Right ventricle myocardium inferior (tissue), 1 donor: ENCODE results near the gene HOXC6. TPM values are rescaled to one million over a fixed set of nuclear protein-coding genes. Genes with fewer than 3 reads are reported as not detected.

Source experiments
- ATAC-seq: fragments of 200-7000 bp; cut with Tn5 transposase; one replicate; pipeline ENCODE4 v1.9.1; 2020; ENCODE audit warnings: mild to moderate bottlenecking, moderate library complexity
- DNase-seq: peaks from one replicate; pipeline ENCODE4 v3.0.0; 2021; ENCODE audit errors: missing footprints
- intact Hi-C: fragments of 100-400 bp; cut with DNase I; formaldehyde crosslinking; loops from one replicate; pipeline ENCODE4 v1.11.0; 2022
- long read RNA-seq: library from polyadenylated mRNA; unstranded; transcript quantifications from one replicate; pipeline ENCODE4 v2.0.0, GENCODE V29; 2021
- total RNA-seq: library from RNA; stranded (reverse); fragmentation: NEBNext Ultra II Directional; extraction: Animal tissue kit (Norgen Biotek cat#: 25700); gene quantifications from one replicate; pipeline ENCODE4 v1.2.1, GENCODE V29; 2021
- donor health status: DM: no; HTN: yes; CAD: no; lungs with severe emphysema.

The HOXC6 gene
- total RNA-seq: 0.41 TPM
- long read RNA-seq: 0 reads

DNA sequence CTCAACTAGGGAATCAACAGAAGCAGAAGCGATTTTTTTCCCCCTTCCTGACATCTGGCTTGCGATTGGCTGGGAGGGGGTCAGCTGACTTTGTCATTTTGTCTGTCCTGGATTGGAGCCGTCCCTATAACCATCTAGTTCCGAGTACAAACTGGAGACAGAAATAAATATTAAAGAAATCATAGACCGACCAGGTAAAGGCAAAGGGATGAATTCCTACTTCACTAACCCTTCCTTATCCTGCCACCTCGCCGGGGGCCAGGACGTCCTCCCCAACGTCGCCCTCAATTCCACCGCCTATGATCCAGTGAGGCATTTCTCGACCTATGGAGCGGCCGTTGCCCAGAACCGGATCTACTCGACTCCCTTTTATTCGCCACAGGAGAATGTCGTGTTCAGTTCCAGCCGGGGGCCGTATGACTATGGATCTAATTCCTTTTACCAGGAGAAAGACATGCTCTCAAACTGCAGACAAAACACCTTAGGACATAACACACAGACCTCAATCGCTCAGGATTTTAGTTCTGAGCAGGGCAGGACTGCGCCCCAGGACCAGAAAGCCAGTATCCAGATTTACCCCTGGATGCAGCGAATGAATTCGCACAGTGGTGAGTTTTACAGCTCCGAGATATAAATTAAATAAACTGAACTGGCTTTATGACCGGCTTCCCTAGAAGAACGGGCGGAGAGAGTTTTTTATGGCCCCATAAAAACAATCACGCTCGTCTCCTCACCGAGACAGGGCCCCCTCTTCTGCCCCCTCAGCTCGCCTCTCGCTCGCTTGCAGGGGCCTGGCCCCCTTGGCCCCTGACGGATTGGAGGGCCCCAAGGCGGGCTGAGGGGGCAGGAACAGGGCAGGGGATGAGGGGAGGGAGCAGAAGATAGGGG, at the start of gene HOXC6:
Gene HOXC6 (plus strand): TSS at position 127 of the 888 bp plus-strand sequence. CDS start 82 bp downstream, at position 209.
- DNase-seq (no peak), ATAC-seq (no peak)
- intact Hi-C loops: no loop called here

DNA sequence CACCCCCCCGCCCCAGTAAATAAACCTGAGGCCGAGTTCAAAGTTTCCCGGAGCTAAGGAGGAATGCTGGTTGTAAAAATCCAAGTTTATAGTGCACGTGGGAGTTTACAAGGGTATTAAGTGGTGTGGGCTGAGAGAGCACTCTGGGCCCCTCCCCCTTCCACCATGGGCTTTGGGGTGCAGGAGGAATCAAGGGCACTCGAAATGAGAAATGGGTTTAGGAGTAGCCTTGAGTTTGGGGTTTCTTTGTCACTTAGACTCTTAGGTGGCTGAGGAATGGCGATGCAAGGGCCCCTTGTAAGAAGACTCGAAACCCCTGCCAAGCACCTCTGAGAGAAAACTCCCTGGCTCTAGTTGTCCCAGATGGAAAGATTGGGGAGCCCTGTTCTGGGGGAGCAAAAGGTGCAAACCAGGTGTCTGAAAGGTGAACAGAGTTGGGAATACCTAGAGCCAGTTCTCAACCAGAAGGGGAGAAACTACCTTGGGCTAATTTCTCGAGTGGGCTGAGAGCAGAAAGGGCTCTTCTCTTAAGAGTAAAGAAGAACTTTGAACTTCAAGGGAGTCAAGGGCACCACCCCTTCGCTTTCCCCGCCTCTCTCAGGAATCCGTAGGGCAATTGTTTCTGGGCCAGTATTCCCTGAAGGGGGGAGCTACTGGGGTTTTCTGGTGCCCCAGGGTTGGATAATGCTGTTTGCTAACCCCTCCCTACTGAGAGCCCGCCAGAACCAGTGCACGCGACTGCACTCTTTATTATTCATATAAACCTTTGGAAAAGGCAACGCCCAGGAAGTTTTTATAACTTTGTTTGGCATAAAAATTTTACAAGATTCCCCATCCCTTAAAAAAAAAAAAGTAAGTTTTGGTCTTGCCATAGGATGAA, 49.5 kb upstream of the HOXC6 start:
- no peak for DNase-seq
- intact Hi-C loops: no loop called here
- ATAC-seq: no peak

DNA sequence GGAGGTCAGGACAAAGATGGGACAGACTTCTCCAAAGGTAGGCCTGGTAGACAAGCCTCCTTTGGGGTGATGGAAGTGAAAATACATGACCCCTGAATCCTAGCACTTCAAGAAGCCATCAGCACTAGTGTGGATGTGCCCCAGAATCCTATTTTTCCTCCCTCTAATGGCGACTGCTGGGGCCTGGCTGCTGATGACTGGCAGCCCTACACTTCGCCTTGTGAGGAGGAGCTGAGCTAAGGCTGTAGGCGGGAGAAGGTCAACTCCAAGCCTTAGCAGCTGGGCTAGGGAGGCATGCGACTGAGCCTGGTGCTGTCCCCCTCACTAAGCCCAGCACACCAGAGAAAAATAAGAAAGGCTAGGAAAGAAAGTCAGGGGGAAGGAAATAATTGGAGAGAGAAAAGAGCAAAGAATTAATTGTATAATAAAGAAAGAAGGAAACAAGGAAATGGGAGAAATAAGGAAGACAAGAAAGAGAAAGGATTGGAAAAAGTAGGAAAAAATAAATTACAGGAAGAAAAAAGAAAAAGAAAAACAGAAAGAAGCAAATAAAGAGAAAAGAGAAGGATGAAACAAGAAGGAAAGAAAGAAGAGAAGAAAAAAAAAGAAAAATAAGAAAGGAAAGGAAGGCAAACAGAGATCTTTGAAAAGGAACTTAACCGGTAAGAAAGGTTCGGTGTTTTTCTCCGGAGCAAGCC, 48.0 kb upstream of the HOXC6 start:
- intact Hi-C loops: no loop called here
- no peak for ATAC-seq
- no peak for DNase-seq

DNA sequence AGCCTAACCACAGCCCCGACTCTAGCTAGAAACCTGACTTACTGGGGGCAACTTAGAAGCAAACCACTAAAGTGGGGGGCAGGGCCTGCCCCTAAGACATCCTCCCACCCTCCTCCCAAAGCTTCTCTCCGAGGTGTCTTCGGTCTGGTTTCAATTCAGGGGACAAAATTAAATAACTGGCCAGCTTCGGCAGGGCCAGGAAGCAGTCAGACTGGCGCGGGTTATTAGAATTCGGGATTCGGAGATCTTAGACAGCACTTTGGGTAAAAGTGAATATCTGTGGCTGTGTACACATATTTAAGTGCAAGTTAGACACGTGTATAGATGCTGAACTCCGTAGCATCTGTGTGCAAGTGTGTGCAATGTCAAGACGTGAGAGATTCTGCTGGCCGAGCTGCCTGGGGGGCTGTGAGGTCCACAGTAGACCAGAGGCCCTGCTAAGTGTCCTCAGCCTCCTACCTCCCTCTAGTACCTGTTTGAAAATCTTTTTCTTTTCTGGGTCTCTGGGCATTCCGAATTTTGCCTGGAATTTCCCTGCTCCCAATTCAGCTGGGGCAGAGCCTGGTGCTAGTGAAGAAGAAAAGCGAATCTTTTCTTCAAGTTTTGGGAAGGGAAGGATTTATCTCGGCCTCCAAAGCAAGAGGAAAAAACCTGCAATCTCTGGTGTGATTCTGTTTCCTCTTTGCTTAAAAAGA, 47.3 kb upstream of the HOXC6 start:
- DNase-seq (no peak), ATAC-seq (no peak)
- intact Hi-C loops: no loop called here

DNA sequence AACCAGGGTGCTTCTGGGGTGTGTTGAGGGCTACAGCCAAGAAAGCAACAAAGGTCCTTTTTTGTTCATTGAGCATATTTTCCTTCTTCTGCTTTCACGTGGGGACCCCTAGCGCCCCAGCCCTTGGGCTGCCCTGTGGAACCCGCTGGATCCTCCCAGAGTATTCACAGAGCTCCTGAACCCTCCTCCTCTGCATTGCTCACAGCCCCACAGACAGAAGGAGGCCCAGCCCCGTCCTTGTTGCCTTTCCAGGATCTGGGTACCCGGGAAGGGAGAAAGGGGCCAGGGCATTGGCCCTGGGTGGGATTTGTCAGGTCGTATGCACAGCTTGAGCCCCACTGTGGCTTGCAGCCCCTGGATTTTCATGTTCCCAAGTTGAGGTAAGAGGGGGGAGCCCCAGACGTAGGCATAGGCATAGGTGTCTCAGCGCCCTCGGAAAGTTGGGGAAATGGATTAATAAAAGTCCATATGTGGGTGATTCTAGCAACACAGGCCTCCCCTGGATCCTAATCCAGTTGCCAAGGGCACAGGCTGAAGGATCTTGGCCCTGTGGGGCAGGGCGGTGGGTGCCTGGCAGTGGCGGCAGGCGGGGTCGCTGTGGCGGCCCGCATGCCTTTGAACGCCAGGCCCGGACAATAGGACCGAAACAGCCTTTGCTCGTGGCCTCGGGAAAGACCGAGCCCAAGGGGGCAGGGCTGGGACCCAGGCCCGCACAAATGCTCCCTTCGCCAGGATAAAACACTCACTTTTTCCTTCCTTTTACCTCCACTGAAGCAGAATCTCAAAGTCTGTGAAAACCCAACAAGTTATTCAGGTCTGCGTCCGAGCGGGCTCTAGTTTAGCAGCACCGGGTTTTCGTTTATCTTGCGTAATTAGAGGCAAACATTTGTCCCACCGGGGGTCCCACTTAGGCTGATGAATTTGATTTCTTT, 46.3 kb upstream of the HOXC6 start:
- no peak for ATAC-seq
- intact Hi-C loops: no loop called here
- no peak for DNase-seq

DNA sequence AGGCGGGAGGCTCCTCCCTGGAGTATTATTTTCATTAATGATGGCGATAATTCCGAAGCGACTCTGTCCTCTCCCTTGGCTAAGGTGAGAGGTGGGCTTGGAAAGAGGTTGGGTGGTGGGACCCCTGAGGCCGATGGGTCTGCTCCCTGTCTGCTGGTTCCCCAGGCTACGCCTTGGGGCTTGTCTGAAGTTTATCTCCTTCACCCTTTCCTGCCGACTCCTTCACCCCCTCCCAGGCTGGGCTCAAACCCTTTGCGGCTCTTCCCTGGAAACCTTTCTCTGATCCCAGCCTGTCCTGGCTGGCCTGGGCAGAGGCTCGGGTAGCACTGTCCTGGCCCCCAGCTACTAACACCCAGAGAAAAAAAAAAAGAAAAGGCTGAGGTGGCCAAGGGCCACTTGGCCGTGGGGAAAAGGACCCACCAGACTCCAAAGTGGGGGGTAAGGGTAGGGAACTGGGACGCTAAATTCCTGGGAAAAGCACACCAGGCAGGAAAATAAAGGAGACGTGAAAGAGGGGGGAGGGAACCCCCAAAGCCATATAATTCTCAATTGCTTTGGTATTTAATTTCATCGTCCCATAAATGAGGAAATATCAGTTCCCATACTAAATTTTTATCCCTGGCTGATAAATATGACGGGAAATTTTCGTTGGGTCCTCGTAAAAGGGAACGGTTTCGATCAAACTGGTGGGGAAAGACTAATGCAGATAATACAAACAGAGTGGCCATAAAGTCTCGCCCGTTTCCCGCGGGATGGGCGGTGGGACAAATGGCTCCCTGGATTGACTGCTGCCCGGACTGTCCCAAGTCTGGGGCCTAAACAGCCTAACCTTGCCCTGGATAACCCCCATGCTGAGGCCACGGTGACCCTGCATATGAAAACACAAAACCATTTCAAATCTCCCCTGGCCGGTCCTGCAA, 45.3 kb upstream of the HOXC6 start:
- intact Hi-C loops: no loop called here
- DNase-seq: no peak
- no peak for ATAC-seq

DNA sequence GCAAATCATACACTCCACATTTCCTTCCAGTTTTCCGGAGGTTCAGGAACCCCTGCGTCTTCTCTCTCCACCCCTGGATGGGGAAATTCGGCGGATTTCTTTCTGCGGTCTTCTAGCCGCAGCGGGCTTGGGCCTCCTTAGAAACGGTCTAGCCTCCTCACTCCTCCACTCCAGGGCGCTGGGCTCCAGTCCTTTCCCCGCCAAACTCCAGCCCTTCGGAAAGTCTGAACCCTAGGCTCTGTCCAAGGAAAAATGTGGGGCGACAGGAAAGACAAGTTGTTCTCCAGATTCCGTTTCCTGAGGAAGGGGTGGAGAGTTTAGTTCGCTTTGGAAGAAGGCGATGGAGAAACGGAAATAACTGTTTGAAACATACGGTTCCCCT, 44.7 kb upstream of the HOXC6 start:
- ATAC-seq (no peak), DNase-seq (no peak)
- intact Hi-C loops: no loop called here

DNA sequence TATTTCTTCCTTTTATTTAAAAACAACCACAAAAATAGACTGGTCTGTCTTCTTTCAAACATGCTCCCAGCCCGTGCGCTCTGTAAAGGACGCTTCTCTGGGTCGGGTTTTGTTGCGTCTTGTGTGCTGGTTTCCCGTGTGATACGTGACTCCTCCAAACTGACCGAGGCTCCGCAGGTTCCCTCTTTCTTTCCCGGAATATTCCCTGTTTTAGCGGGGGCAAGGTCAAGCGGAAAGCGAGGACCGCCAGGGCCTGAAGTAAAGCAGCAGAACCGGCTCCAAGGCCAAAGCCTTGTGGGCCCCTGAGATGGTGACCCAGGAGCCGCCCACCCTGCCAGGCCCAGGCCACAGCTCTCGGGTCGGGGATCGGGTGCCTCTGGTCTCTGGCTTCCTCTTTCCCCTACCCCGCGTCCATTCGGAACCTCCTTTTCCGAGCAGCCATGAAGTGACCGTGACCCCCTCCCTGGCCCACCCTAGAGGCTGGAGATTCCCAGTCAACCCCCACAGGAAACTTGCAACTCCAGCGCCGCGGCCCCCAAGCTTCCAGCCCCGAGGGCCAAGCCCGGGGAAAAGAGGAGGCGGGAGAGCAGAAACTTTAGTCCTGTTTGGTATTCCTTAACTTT, 44.2 kb upstream of the HOXC6 start:
- DNase-seq: no peak
- intact Hi-C loops: no loop called here
- ATAC-seq: no peak

DNA sequence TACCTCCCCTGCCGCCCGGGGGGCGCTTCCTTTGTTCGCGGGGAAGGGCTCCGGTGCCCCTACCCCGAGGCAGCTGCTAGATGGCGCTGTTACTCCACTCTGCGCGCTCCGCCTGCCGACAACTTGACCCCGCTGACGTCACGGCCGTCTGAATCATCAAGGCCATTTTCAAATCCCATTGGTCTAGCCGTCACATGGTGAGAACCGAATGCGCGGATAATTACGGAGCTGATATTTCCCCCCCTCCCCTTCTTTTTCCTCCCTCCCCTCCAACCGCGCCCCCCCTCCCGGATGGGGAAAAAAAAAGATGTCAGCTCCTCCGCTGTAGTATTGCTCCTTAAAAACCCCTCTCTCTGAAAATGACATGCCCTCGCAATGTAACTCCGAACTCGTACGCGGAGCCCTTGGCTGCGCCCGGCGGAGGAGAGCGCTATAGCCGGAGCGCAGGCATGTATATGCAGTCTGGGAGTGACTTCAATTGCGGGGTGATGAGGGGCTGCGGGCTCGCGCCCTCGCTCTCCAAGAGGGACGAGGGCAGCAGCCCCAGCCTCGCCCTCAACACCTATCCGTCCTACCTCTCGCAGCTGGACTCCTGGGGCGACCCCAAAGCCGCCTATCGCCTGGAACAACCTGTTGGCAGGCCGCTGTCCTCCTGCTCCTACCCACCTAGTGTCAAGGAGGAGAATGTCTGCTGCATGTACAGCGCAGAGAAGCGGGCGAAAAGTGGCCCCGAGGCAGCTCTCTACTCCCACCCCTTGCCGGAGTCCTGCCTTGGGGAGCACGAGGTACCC, 43.1 kb upstream of the HOXC6 start, which contains the start of gene HOXC10:
Gene HOXC10 (plus strand): TSS at position 246 of the 791 bp plus-strand sequence. CDS start 114 bp downstream, at position 360.
- intact Hi-C loops: no loop called here
- peak; percentile 88 for DNase-seq
- ATAC-seq: no peak

DNA sequence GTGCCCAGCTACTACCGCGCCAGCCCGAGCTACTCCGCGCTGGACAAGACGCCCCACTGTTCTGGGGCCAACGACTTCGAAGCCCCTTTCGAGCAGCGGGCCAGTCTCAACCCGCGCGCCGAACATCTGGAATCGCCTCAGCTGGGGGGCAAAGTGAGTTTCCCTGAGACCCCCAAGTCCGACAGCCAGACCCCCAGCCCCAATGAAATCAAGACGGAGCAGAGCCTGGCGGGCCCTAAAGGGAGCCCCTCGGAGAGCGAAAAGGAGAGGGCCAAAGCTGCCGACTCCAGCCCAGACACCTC, 42.6 kb upstream of the HOXC6 start:
- intact Hi-C loops: no loop called here
- no peak for ATAC-seq

DNA sequence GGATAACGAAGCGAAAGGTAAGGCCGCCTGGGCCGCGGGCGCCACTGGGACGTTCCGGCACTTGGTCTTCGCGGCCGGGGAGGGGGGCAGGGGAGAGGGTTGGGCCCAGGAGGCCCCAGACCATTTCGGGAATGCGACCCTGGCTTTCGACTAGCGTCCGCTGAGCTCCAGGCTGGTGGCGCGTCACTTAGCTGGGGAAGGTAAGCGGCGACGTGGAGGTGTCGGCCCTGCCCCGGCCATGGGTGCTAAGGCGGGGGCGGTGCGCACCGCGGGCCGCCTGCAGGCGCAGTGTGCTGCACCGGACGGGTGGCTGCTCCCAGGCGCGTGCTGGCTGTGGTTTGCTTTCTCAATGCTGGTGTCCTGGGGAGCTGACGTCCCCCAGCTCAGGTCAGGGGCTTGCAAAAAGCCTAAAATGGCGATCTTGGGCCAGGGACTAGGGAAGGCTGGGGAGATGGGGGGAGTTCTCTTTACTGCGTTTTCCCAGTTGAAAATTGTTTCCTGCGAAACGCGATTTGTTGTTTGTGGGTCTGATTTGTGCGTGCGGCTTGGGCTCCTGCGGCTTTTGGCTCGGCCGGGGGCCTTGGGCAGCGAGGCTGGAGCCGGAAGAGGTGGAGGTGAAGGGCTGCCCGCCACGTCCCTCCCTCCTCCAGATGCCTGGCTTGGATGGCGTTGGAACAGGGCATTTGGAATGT, 42.1 kb upstream of the HOXC6 start:
- intact Hi-C loops: no loop called here
- no peak for DNase-seq
- ATAC-seq: no peak

More for the DNA sequence above, 42.6 kb upstream of the HOXC6 start:
- DNase-seq: no peak

DNA sequence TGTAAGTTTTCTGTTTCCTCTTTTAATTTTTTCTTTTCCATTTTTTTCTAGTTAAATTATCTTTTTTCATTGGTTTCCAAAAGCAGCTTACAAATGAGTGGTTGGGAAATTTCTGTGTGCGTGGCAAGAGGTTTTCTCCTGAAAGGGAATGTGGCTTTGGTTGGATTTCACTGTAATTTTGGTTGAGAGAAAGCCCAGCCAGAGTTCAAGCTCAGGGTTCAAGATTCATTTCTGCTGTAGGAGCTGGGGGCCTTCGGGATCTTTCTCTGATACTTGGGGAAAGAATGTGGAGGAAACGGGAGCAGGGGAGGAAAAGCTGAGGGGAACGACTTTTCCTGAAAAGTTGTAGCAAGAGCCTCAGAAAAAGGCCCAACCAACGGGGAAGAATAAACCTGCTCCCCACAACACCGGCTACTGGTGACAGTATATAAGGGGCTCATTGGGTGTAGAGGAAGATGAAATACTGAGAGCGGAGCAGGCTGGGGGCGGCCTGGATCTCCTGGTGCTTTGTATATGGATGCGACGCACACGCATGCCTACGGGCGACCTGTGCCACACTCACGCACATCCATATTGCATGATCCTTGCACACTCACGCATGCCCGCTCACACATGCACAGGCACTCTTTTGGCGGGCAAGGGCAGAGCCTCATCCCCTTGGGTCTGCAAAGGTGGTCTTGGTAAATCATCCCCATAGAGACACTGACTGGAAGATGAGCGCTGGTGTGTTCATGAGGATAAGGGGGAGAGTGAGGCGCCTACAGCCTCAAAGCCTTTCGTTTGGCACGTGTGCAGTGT, 41.4 kb upstream of the HOXC6 start:
- intact Hi-C loops: no loop called here
- ATAC-seq (no peak), DNase-seq (no peak)

DNA sequence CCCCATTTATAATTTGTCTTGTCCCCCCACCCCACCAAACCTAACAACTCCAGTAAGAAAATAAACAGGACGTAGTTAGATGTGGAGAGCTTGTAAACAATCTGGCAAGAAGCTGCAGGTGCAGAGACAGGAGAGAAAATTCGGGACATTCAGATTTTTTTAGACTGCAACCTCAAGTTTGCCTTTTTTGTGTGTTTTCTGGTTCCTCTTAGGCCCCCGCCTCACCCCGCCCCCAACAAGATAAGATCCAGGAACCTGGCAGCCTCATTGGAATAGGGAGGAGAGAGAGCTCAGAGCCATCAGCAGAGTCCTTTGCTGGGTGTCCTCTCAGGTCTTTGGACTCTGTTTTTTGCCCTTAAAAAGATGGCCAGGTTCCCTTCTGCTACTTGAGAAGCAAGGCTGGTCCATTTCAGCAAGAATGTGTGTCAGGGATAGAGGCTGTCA, 40.4 kb upstream of the HOXC6 start:
- no peak for DNase-seq
- intact Hi-C loops: no loop called here
- ATAC-seq: no peak

DNA sequence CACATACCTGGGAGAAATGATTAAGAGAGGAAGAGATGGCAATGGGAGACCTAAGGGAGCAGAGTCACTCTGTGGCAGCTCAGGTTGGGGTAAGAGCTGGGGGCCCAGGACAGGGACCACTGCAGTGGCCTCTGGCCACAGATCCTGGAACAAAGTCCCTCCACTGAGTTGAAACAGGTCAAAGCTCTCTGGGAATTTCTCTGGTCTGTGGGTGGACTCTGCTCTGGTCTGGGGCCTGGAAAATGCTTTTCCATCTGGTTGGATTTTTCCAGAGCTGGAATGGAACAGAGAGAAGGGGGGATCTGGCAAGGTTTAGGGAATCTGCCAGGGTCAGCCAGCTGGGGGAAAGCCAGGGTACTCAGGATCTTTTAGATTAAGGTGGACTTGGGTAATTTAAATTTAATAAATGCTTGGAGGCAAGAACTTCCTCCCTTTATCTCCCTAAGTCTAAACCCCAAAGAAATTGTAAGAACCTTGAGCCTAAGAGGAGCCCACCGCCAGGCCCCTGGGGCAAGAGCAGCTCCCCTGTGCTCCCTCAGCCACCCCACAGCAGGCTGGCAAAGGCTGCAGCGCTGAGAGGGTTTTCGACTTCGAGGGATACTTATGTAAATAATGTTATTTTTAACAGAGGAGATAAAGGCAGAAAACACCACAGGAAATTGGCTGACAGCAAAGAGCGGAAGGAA, 39.6 kb upstream of the HOXC6 start:
- intact Hi-C loops: no loop called here
- DNase-seq: no peak
- no peak for ATAC-seq
